ENCODE data around the gene ADD3. TPM values are rescaled to one million over a fixed set of nuclear protein-coding genes. Genes with fewer than 3 reads are reported as not detected.

The ADD3 gene
- total and polyA plus RNA-seq, 2 donors (not counting 3 experiments of a cell fraction or from before 2014, with no cell fraction given): 14.9 to 55.2 TPM

DNA sequence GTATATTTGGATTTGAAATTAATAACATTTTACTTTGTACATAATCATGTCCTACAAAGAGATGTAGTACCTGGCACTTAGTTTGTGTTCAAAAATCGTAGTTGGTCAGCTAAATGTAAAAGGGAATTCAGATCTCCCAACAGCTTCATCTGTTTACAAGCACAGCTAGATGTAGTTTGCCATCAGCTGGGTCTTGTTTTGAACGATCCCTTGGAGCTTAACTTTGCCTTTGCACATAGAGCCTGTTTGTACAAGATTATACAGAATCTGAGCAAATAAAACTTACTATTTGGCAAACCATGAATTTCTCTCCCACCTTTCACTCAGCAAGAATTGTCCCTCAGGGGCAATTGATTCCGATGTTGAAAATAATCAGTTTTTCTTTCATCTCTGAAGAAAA is 36.1 kb upstream of the ADD3 start:
- no peaks in the 10 kb centered on the region for H3K27me3 ChIP-seq (ENCODE audit: control insufficient read depth in 2 of 2, insufficient read depth in 2 of 2, low read length in 2 of 2)
- no peak for FAIRE-seq
- no peak overlapping the region for H3K4me3 ChIP-seq (replicated peaks in 1 of 3; ENCODE audit: insufficient read depth in 1 of 3, low read depth in 1 of 3, low read length in 3 of 3)
- no peak for DNase-seq (ENCODE audit: low read depth, low spot score)
- no peak overlapping the region for H3K9ac ChIP-seq (replicated peaks; ENCODE audit: extremely low read depth, insufficient read depth, low read length)
- no peaks in the 10 kb centered on the region for H4K20me1 ChIP-seq (replicated peaks; ENCODE audit: control insufficient read depth, extremely low read depth, insufficient read depth, low read length)
- TF ChIP-seq, protein P1, sequence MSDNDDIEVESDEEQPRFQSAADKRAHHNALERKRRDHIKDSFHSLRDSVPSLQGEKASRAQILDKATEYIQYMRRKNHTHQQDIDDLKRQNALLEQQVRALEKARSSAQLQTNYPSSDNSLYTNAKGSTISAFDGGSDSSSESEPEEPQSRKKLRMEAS (IDR thresholded peaks at IDR 0.05; ENCODE audit: insufficient read depth, insufficient read length): no peak
- TF ChIP-seq POLR2AphosphoS5 (IDR thresholded peaks at IDR 0.05; ENCODE audit: insufficient read depth, low read depth, low read length) (no peak), POLR2A (IDR thresholded peaks at IDR 0.05; ENCODE audit: low read depth, low read length) (no peak), JUN (IDR thresholded peaks at IDR 0.05; ENCODE audit: borderline replicate concordance, insufficient read depth, insufficient read length, low read depth) (no peak), FOS (IDR thresholded peaks at IDR 0.05; ENCODE audit: borderline replicate concordance, insufficient read depth, low read length) (no peak)
- H3K4me1 ChIP-seq (ENCODE audit: control insufficient read depth, extremely low read depth, insufficient read depth, low read length): peaks cover 17% of the 10 kb centered on the region
- no peaks in the 10 kb centered on the region for H3K36me3 ChIP-seq (ENCODE audit: control insufficient read depth in 2 of 2, extremely low read depth in 1 of 2, insufficient read depth in 2 of 2, low read length in 2 of 2)
- BruUV-seq (replicated peaks): no TSS peak
- no peak overlapping the region for H3K4me2 ChIP-seq (ENCODE audit: insufficient read depth, low read length)
- dilution Hi-C loops (cut with MboI; ENCODE audit: extremely low pct_ligation_motif_present, low sequenced_read_pairs) (no loop called here), intact Hi-C loops (cut with micrococcal nuclease) (no loop called here)
- no peaks in the 10 kb centered on the region for H3K9me3 ChIP-seq (replicated peaks; ENCODE audit: control insufficient read depth, insufficient read depth, low read length)
- H3K9me1 ChIP-seq (replicated peaks; ENCODE audit: control insufficient read depth, extremely low read depth, insufficient read depth, low read length): no peaks in the 10 kb centered on the region
- CTCF ChIA-PET: interaction anchor here (1.0 to 4.2 kb wide), 4 partner anchors 9 to 88 kb away, joined by 3 to 28 read pairs (median 4); no protein-coding TSS in a partner anchor
- POLR2A ChIA-PET: no interaction called here
- H2AFZ ChIP-seq (ENCODE audit: low read depth, low read length): no peak overlapping the region
- H3K27ac ChIP-seq (ENCODE audit: insufficient read depth, low read depth, low read length): no peak overlapping the region
- no peaks in the 10 kb centered on the region for H3K79me2 ChIP-seq (ENCODE audit: control insufficient read depth, insufficient read depth, low read length)

DNA sequence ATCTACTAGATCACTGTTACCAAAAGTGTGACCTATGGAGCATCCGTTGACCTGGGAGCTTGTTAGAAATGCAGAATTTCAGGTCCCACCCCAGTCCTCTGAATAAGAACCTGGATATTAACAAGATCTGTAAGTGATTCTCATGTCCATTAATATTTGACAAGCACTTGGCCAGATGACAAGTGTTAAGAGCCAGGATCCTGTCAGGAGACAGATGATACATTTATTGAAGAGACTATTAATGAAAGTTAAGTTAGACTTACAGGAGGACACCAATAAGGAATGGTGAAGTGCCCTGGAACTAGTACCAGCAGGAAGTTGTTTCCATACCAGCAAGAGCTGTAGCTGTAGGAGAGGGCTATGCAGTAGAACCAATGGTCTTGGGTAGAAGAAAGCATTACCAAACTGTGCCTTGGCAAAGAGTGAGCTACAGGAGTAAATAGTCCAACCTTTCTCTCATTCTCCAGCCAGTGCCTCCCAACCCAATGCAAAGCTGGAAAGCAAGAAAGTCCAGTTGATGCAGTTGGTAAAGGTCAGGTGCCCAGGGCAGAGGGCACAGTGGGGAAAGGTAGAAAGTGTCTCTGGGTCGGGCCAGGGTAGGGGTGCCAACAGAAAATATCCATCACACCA is 35.3 kb upstream of the ADD3 start:
- no peak overlapping the region for H3K4me2 ChIP-seq (ENCODE audit: insufficient read depth, low read length)
- H3K4me1 ChIP-seq (ENCODE audit: control insufficient read depth, extremely low read depth, insufficient read depth, low read length): peaks cover 8% of the 10 kb centered on the region
- POLR2A ChIA-PET: no interaction called here
- no peaks in the 10 kb centered on the region for H3K9me3 ChIP-seq (replicated peaks; ENCODE audit: control insufficient read depth, insufficient read depth, low read length)
- DNase-seq (ENCODE audit: low read depth, low spot score) (no peak), FAIRE-seq (no peak)
- H3K4me3 ChIP-seq (replicated peaks in 1 of 3; ENCODE audit: insufficient read depth in 1 of 3, low read depth in 1 of 3, low read length in 3 of 3): no peak overlapping the region
- no peaks in the 10 kb centered on the region for H3K27me3 ChIP-seq (ENCODE audit: control insufficient read depth in 2 of 2, insufficient read depth in 2 of 2, low read length in 2 of 2)
- H3K9me1 ChIP-seq (replicated peaks; ENCODE audit: control insufficient read depth, extremely low read depth, insufficient read depth, low read length): no peaks in the 10 kb centered on the region
- H3K79me2 ChIP-seq (ENCODE audit: control insufficient read depth, insufficient read depth, low read length): no peaks in the 10 kb centered on the region
- no peak overlapping the region for H2AFZ ChIP-seq (ENCODE audit: low read depth, low read length)
- BruUV-seq (replicated peaks): no TSS peak
- H4K20me1 ChIP-seq (replicated peaks; ENCODE audit: control insufficient read depth, extremely low read depth, insufficient read depth, low read length): no peaks in the 10 kb centered on the region
- CTCF ChIA-PET: interaction anchor here (1.4 to 4.2 kb wide), 4 partner anchors 7 to 88 kb away, joined by 3 to 28 read pairs (median 5); no protein-coding TSS in a partner anchor
- intact Hi-C loops (cut with micrococcal nuclease): no loop called here
- no peaks in the 10 kb centered on the region for H3K36me3 ChIP-seq (ENCODE audit: control insufficient read depth in 2 of 2, extremely low read depth in 1 of 2, insufficient read depth in 2 of 2, low read length in 2 of 2)
- no peak overlapping the region for H3K9ac ChIP-seq (replicated peaks; ENCODE audit: extremely low read depth, insufficient read depth, low read length)
- no peak overlapping the region for H3K27ac ChIP-seq (ENCODE audit: insufficient read depth, low read depth, low read length)
- TF ChIP-seq, protein P1 (IDR thresholded peaks at IDR 0.05; ENCODE audit: insufficient read depth, insufficient read length): no peak
- TF ChIP-seq POLR2A (IDR thresholded peaks at IDR 0.05; ENCODE audit: low read depth, low read length) (no peak), JUN (IDR thresholded peaks at IDR 0.05; ENCODE audit: borderline replicate concordance, insufficient read depth, insufficient read length, low read depth) (no peak), EZH2 (IDR thresholded peaks at IDR 0.05; ENCODE audit: borderline replicate concordance, low read depth, low read length, severe bottlenecking) (no peak), MYC (IDR thresholded peaks at IDR 0.05; ENCODE audit: low read depth, low read length) (no peak), GATA2 (IDR thresholded peaks at IDR 0.05; ENCODE audit: insufficient read depth, insufficient read length, low read depth, low read length) (no peak)
- dilution Hi-C loops (cut with MboI; ENCODE audit: extremely low pct_ligation_motif_present, low sequenced_read_pairs): no loop called here
